Occipital lobe (tissue), 2 donors: ENCODE data around the gene TFDP2. TPM values are rescaled to one million over a fixed set of nuclear protein-coding genes. Genes with fewer than 3 reads are reported as not detected.

Experiments used
- DNase-seq: peaks from one replicate; lab custom pipeline; 2025; lab: John Stamatoyannopoulos, UW
- total RNA-seq: library from RNA; depleted of rRNA; stranded (reverse); fragments of >200 nt; gene quantifications from one replicate; pipeline ENCODE4 v1.2.3, GENCODE V29; 2014

Gene TFDP2
- total RNA-seq, 1 donor from 2014 or later, result 40.2 TPM

DNA sequence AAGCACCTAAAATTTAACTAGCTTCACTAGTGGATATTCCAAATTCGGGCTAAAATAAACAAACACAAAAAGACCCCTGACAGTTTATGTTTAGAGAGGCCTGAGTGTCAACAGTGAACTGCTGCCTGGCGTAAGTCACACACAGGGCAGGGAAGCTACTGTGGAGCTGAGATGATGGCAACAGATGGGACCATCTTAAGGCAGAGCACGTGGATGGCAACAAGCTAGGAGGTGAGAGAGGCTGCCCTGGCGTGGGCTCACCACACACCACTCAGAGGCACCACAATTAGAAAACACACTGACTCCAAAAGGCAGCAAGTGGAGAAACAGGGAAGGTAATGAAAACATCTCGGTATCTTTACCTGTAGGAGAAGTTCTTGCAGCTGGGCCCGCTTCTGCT lies 179.6 kb downstream of the TFDP2 start:
- DNase-seq, result no peak

DNA sequence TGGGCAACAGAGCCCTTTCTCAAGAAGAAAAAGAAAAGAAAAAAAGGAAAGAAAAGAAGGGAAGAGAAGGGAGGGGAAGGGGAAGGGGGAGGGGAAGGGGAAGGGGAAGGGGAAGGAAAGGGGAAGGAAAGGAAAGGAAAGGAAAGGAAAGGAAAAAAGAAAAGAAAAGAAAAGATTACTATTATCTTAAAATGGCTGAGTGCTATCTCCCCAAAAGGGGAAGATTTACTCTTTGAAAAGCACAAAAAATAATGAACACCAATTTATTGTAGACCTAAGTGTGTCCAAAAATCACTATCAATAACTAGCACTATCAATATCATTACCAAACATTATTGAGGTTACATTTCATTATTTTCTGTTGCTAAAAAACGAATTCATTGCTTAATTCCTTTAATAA lies 183.9 kb downstream of the TFDP2 start:
- DNase-seq, result no peak

DNA sequence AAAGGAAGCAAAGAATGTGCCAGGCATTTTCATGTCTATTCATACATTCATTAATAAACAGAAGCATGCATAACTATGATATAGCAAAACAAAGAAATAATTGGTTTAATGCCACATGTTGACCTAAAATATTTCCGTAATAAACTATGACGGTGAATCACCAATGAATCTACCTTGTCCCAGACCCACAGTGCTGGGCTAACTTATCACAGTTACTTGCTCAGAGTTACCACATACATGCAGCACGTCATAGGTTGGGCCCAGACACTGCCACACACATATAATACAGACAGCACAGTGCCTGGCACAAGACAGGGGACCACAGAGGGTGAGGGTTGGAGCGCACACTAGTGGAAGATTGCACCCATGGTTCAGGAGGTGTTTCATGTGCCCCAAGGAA lies 186.0 kb downstream of the TFDP2 start:
- DNase-seq, result no peak

DNA sequence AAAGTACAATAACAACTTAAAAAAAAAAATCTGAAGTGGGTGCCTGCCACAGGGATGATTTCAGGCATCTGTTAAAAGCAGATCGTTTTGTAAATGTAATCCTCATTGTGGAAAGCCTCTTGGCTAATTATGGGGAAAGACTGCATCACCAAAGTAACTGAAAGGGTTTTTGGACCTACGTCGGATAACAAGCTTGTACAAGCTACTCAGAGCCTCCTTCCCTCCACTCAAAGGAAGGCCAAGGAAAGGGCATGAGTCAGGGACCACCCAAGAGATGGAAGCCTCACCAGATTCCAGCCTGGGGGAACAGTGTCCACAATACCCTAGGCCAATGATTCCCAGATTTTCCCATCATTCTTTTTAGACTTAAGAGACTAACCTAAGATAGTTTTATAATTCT lies 188.6 kb downstream of the TFDP2 start:
- no peak for DNase-seq

DNA sequence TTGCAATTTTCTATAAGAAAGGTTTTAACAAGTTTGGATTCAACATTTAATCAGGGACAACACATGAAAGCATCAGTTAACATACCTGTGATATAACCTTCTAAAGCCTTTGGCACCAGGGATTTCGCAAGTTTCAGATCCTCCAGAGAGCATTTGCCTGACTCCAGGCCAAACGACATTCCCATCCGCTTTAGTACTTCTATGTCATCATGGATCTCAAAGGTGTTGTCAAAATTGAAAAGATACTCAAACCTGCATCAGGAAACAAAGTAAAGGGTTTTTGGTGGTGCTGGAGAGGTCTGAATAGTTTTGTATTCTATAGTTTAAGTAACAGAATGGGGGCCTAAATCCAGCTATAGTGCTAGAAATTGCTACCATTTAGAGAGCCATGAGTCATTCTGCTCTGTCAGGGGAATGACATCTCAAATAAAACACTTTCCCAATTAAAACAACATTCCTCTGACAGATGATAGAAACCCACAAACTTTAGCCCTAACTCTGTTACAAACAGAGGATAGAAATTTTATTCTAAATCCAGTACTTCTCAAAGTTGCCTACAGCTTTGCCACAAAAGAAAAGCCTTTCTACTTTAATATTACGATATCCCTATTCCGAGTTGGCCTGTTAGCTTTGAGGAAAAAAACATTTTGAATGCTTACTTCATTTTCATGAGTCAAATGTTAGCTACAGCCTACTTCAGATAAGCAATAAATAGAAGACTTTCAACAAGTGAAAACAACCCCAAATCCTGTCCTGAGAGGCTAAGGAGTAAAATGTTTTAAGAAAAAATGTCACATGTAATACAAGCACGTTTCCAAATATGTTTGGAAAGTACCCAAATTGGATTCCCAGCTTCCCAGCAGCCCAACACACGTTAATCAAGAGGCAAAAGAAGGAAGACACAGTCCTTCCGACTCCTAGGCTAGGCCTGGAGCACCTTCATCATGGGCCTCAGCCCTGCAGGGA lies 189.5 kb downstream of the TFDP2 start:
- no peak for DNase-seq

DNA sequence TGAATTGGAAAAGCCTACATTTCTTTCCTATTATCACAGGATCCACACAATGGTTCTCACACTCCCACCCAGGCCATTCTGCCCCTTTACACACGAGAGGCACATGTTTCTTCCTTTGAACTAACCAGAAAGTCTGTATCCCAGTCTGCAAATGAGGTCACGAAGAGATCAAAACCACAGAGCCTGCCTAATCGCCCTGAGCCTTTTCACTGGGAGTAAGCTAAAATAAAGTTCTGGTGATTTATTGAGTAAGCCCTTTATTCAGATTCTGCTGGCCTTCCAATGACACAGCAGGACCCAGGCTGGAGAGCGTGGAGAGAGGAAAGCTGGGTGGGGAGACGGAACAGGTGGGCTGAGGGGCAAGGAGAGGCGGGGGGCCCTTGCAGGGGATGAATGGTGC lies 194.2 kb downstream of the TFDP2 start:
- DNase-seq, result no peak

DNA sequence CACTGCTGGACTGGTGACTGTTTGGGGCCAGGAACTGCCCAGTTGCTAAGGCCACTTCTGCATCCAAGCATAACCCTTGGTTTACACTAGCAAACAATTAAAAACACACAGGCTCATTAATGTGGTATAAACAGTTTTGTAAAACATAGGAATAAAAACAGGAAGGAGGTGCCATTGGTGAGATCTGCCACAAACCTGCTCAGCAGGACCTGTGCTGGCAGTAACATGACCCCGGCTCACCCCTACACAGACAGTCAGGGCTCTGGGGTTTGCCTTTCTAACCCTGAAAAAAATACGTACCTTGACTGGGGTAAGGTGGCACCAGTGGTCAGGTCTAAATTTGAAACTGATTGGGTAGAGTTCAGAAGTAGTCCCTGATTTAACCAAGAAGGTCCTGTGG lies 196.7 kb downstream of the TFDP2 start:
- no peak for DNase-seq

DNA sequence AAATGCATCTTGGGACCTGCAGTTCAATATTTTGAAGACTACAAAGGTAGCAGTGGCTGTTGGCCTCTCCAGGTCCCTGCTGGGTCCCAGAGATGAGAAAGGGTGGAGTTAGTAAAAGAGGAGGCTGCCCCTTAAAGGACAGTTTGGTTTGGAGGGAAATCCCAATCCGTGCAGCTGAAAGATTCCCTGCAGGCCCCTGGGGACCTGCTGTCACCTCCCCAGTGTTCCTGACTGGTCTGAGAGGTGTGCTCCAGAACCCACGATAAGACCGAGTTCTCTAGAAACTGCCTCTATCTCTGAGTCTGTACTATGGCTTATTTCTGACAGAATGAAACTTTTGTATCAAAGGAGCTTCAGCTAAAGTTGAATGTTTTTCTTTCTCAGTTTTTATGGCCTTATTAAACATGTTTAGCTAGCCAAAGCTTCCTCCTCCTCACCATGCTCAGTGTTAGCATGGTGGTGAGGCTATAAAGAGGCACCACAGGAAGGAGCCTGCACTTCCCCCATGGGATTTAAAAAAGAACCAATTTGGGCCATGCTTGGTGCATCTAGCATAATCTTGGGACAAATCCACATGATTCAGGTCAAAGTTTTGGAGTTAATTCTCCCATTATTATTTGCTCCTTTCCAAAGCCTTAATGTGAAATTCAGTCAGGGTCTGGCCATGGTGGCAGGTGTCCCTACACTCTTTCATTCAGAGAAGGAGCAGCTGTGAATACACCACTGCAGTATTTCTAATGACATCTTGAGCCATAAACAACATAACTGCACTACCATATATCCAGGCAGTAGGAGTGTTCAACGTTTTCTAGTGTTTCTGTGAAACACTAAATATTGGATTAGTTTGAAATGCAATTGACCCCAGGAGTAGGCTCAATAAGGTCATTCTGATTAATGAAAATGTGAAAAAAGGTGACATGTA lies 198.5 kb downstream of the TFDP2 start:
- no peak for DNase-seq

DNA sequence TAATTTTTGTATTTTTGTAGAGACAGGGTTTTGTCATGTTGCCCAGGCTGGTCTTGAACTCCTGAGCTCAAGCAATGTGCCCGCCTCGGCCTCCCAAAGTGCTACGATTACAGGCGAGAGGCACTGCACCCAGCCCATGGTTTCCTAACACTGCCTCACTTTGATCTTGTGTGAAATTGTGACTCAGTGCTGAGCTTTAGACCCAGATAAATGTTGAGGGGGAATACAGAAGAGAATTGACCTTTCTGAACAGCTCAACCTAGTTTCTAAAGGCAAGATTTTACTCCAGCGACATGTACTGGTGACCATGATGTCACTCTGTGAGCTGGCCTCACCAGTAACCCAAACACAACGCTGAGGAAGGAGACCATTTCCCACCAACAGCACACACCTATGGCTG lies 199.4 kb downstream of the TFDP2 start:
- no peak for DNase-seq

DNA sequence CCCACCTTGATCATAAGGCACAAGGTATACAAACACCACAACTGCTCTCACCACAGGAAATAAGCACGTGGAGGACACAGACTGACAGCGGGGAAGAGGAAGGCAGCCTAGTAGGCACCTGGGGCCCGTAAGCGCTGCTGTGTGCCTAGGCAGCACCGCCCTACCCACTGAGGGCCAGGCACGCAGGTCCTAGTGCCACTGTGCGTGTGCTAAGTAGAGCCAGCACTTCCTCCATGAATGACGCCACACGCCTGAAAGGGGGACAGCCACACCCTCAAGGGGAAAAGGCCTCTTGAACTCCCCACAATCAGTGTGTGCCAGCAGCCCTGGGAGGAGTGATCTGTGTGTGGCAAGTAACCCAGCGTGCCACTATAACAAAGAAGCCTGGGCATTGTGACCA lies 199.9 kb downstream of the TFDP2 start:
- DNase-seq, result no peak

DNA sequence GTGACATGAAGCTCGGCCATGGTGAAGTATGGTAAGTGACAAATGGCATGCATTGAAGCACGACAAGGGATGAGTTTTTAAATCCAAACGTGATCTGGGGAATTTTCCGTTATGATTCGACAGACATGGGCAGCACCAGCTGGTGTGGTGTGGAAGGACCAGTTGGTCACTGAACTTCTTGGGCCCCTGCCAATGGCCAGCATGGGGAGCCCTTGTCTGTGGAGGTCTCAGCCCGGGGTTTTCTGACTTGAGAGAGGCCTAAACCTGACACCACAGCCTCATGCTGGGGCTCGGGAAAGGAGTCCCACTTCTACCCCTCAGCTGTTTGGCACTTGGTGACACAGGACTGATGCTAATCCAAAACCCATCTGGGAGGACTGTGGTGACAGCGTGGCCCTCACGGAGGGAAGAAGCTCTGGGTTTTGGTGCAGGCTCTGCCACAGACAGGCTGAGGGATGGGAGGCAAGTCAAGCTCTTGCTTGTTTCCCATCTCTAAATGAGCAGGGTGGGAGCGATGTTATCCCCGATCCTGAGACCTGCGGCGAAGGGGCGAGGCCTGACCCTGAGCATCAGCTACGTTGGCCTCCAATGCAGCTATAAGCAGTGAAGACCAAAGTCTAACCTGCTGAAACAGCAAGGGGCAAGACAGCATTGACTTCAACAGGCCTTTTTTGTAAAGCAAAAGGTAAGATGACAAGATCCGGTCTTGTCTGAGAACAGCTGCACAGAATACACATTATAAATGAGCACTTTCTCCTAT lies 203.4 kb downstream of the TFDP2 start:
- DNase-seq, result no peak

DNA sequence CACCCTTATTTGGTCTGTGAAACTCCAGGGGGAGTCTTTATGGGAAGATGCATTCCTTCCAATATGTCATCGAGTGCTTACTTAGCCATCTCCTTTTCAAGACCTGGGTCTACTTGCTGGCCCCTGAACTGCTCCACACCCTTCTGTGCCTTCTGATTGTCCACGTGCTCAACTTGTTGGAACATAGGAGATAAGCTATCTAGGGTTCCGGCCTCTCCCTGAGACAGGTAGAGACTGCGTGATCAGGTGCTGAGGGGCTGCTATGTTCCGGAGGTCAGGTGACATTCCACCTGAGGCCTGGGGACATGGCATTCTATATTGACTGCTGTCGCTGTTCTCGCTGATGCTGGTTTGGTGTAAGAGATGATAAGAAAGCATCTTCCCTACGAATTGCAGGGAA lies 207.3 kb downstream of the TFDP2 start:
- no peak for DNase-seq

DNA sequence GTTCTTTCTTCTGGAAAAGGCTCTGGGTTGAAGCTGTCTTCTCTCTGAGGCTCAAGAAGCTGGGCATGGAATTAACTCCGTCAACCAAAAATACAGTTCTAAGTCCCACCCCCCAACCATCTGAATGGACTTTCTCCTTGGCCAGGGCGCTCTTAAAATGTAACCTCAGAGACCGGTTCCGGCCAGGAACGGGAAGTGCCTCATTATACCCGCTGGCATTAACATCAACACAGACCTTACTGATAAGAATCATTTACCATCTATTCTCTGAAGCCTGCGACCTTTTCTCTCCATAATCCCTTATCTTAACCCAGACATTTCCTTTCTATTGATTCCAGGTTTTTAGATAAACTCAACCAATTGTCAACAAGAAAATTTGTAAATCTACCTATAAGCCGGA lies 208.3 kb downstream of the TFDP2 start:
- DNase-seq, result no peak

DNA sequence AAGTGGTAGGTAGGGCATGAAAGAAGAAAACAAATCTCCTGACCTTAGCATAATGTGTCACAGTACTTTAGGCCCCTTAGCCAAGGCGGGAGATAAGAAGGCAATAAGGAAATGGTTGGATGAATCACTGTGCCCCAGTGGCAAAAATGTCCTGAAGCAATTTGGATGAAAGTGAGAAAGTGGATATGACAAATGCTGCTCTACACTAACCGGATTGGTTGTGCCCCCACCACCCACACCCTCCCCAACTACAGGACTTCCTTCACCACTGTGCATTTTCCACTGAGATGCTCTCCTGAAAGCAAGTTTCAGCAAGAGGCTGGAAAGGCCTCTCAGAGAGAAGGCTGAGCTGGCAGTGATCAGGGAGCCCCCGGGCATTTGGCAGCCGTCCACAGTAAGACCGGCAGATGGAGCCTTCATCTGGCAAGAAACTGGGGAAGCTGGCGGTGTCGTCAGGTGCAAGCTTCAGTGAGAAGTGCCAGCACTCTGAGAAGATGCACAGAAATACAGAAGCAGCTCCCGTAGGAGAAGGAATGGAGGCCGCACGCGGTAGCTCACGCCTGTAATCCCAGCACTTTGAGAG lies 209.1 kb downstream of the TFDP2 start:
- peak; percentile 52 for DNase-seq

DNA sequence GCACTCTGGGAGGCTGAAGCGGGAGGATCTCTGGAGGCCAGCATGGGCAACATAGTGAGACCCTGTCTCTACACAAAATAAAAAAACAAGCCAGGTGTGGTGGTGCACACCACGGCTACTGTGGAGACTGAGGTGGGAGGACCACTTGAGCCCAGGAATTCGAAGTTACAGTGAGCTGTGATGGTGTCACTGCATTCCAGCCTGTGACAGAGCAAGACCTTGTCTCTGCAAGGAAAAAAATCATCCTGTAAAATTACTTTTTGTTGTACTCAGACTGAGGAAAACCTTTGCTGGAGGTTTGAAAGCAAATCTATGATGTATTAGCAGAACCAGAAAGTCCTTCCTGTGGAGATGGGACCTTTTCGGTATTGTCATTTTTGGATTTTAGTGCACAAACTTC lies 209.6 kb downstream of the TFDP2 start:
- DNase-seq, result no peak

DNA sequence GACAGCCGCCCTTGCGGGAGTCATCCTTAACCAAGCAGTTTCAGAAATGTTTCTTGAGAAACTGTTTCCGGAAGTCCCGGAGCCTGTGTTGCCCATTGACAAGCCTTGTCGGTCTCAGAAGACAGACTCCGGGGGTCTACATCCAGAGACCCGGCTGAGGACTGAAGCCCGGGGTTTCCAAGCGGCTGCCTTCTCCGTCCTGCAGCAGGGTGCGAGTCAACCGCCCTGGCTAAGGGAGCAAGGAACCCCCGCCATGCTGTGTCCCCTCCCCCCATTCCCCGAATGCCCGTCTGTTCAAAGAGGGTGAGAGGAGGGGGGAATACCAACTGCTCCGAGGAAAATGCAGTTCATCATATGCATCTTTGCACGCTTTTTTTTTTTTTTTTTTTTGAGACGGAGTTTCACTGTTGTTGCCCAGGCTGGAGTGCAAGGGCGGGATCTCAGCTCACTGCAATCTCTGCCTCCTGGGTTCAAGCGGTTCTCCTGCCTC lies 211.3 kb downstream of the TFDP2 start:
- no peak for DNase-seq

DNA sequence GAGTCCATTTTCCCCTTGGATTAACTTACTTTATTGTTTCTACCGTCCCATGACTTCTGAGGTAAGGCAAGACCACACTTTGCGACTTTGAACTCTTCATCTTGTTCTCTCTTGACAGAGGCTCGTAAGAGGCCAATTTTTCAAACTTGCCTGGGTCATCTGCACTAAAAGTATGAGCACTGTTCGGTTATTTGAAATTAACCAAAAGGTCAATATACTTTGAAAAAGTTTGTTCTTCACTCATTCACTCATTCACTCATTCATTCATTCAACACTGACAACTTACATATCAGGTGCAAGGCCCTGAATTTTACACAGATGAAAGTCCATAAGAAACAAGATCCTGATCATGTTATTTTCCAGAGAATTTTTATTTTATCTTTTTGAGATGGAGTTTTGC lies 215.0 kb downstream of the TFDP2 start:
- no peak for DNase-seq

DNA sequence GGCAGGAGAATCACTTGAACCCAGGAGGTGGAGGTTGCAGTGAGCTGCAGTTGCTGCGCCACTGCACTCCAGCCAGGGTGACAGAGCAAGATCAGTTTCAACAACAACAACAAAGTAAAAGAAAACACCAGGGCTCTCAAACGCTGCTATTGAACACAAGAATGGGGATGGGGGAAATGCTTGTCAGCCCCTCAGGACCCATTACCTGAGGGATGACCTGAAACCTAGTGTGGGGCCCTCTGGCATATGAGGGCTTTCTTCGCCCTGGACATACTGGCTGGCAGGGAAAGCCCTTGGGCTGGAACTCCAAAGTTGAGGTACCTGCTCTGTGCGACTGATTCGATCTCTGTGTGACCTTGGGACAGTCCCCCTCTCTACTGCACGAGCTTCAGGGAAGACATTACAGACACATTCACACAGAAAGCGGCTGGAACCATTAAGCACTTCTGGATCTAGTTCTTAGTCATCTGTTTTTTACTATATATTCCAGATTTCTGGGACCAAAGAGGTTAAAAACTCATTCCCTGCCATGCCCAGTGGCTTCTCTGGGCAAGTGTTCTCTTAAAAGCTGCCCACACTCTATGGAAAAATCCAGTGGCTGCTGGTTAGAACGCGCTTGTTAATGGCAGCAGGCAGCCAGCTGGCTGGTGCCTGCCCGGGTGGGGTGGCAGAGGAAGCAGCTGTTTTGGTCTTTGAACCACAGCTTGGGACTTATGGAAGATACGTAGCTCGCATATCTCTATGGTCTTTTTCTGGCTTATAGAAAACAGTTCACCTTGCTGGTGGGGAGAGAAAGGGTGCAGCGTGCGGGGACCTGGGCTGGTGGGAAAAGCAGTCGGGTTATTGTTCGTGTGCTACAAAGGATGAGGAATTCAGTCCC lies 215.7 kb downstream of the TFDP2 start:
- no peak for DNase-seq

DNA sequence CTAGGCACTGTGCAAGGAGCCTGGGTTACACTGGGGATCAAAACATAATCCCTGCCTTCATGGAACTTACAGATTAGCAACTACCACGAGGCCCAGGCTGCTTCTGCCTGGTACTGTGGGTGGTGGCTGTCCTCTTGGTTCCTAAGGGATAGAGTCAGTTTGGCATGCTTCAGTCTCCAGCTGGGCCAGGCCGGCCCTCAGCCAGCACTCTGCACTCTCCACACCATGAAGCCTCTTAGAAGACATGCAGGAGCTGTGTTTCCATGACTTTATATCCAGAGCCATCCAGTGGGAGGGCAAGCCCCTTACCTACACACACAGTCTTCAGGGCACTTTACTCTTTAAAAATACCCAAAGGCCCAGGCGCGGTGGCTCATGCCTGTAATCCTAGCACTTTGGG lies 218.5 kb downstream of the TFDP2 start:
- no peak for DNase-seq

DNA sequence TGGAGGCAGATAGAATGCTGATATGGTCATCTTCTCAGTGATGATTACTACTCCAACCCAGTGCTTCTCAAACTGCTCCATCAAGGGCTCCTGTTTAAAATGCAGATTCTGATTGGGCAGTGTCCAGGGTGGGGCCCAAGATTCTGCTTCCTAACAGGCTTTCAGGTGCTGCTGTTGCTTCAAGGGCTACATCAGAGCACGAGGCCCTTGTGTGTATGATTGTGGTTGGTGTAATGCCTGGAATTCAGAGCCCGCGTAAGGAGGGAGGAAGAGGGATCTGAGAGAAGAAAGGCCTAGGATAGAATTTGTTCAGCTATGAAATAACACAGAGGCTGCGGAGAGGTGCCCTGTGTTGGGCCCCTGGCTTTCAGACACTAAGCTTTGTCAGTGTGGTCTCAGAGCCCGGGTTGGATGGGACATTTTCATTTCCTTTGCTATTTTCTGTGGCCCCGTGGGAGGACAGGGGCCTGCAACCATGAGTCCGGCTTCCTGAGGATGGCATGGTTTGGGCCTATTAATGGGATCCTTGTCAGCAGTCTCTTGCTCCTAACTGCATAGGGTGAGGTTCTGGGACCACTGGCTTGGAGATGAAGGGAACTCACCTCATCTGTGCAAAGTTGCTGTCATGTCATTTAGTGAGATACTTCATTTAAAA lies 219.9 kb downstream of the TFDP2 start:
- no peak for DNase-seq
